Globus pallidus (tissue), 1 donor: ENCODE data around the gene TMUB1.
A peak's percentile ranks its signal among the peaks of the same experiment; 100 is the strongest.

Experiments used
- DNase-seq: peaks from one replicate; pipeline ENCODE4 v3.0.0-alpha.2; 2015; ENCODE audit warnings: low spot score

The TMUB1 gene

GRCh38 chr7:151121380-151122170 lies 38.3 kb upstream of the TMUB1 start:
- no peak for DNase-seq

- DNase-seq, result peak; percentile 55
Observed at GRCh38 chr7:151120896-151121295, 37.6 kb upstream of the TMUB1 start.

GRCh38 chr7:151119902-151120301 lies 36.6 kb upstream of the TMUB1 start:
- no peak for DNase-seq

GRCh38 chr7:151119055-151119415 lies 35.7 kb upstream of the TMUB1 start:
- DNase-seq, result no peak

GRCh38 chr7:151118108-151119054 lies 35.1 kb upstream of the TMUB1 start:
- DNase-seq, result no peak

GRCh38 chr7:151117565-151117964 lies 34.3 kb upstream of the TMUB1 start:
- no peak for DNase-seq

GRCh38 chr7:151116603-151117440 lies 33.5 kb upstream of the TMUB1 start:
- DNase-seq, result no peak

- no peak for DNase-seq
Observed at GRCh38 chr7:151115836-151116418, 32.6 kb upstream of the TMUB1 start.

GRCh38 chr7:151115121-151115835 lies 32.0 kb upstream of the TMUB1 start:
- DNase-seq, result no peak

GRCh38 chr7:151114151-151115090 lies 31.1 kb upstream of the TMUB1 start:
- DNase-seq, result no peak

- DNase-seq, result no peak
Observed at GRCh38 chr7:151113344-151114150, 30.3 kb upstream of the TMUB1 start.

GRCh38 chr7:151110941-151111645 lies 27.8 kb upstream of the TMUB1 start:
- DNase-seq, result peak; percentile 73

- no peak for DNase-seq
Observed at GRCh38 chr7:151110236-151110940, 27.1 kb upstream of the TMUB1 start.

GRCh38 chr7:151109094-151110048 lies 26.1 kb upstream of the TMUB1 start:
- no peak for DNase-seq

- DNase-seq, result no peak
Observed at GRCh38 chr7:151107882-151108281, 24.6 kb upstream of the TMUB1 start.

- DNase-seq, result no peak
Observed at GRCh38 chr7:151104411-151105235, 21.3 kb upstream of the TMUB1 start.
